NCI-H2227 (cell line): ENCODE data around the gene PAPLN.
"Not testable (repeated sequence)": the region's sequence is repeated elsewhere in the genome, so short reads cannot be mapped to it uniquely, and the experiment has no call there.

Experiments
- DNase-seq: peaks from one replicate; lab custom pipeline; 2025; ENCODE audit not compliant: unreplicated experiment; lab: John Stamatoyannopoulos, UW

PAPLN gene

GRCh38 chr14:73283608-73284379 lies 46.5 kb downstream of the PAPLN start:
- peak; percentile 70 for DNase-seq

GRCh38 chr14:73285979-73286378 lies 48.7 kb downstream of the PAPLN start:
- DNase-seq, result no peak

- DNase-seq, result no peak
Measured at GRCh38 chr14:73286598-73286997, 49.3 kb downstream of the PAPLN start.

- no peak for DNase-seq
Measured at GRCh38 chr14:73287071-73287470, 49.8 kb downstream of the PAPLN start.

- no peak for DNase-seq
Measured at GRCh38 chr14:73289308-73289707, 52.0 kb downstream of the PAPLN start.

GRCh38 chr14:73289729-73290128 lies 52.4 kb downstream of the PAPLN start:
- DNase-seq, result no peak

GRCh38 chr14:73290279-73290678 lies 53.0 kb downstream of the PAPLN start:
- DNase-seq, result no peak

GRCh38 chr14:73293782-73294781 lies 56.8 kb downstream of the PAPLN start:
- no peak for DNase-seq

GRCh38 chr14:73295198-73295796 lies 58.0 kb downstream of the PAPLN start:
- DNase-seq, result peak; percentile 46

- DNase-seq, result no peak
Measured at GRCh38 chr14:73305499-73305898, 68.2 kb downstream of the PAPLN start.

- DNase-seq, result no peak
Measured at GRCh38 chr14:73307261-73307660, 70.0 kb downstream of the PAPLN start.

- not testable (repeated sequence) for DNase-seq
Measured at GRCh38 chr14:73309207-73309606, 71.9 kb downstream of the PAPLN start.

- DNase-seq, result no peak
Measured at GRCh38 chr14:73311708-73312030, 74.4 kb downstream of the PAPLN start.

GRCh38 chr14:73312687-73313086 lies 75.4 kb downstream of the PAPLN start:
- DNase-seq, result no peak

GRCh38 chr14:73313151-73313550 lies 75.8 kb downstream of the PAPLN start:
- no peak for DNase-seq

GRCh38 chr14:73323896-73324399 lies 86.6 kb downstream of the PAPLN start:
- no peak for DNase-seq
